MM.1S (cell line): ENCODE data around the gene CNGB1.

Experiments used
- DNase-seq: peaks from one replicate; pipeline ENCODE4 v3.0.0-alpha.2; 2015
- H2AFZ ChIP-seq: fragments of 300-600 bp; sonication (generic); 2 replicates; pipeline ENCODE4 v1.6.0; 2016; ENCODE audit warnings: antibody characterized with exemption, low read length
- H3F3A ChIP-seq: fragments of 300-600 bp; sonication (generic); 2 replicates; pipeline ENCODE4 v1.6.1; 2016; ENCODE audit warnings: mild to moderate bottlenecking, antibody characterized with exemption, low read length, moderate library complexity, mixed read lengths; ENCODE audit not compliant: insufficient read depth
- H3K27ac ChIP-seq: fragments of 300-600 bp; sonication (generic); 2 replicates; pipeline ENCODE4 v1.5.1; 2016; ENCODE audit warnings: mild to moderate bottlenecking, low read length
- H3K27me3 ChIP-seq: fragments of 300-600 bp; sonication (generic); replicated peaks from 2 replicates; pipeline ENCODE4 v1.6.0; 2016; ENCODE audit warnings: low read length; ENCODE audit not compliant: insufficient read depth
- H3K36me3 ChIP-seq: fragments of 300-600 bp; sonication (generic); replicated peaks from 2 replicates; pipeline ENCODE4 v1.6.1; 2016; ENCODE audit warnings: mild to moderate bottlenecking, low read length, mixed read lengths; ENCODE audit not compliant: insufficient read depth
- H3K4me1 ChIP-seq: fragments of 300-600 bp; sonication (generic); 2 replicates; pipeline ENCODE4 v1.6.1; 2016; ENCODE audit warnings: low read length, mixed read lengths
- H3K4me2 ChIP-seq: fragments of 300-600 bp; sonication (generic); 2 replicates; pipeline ENCODE4 v1.6.0; 2016; ENCODE audit warnings: low read depth, low read length
- H3K4me3 ChIP-seq: fragments of 300-600 bp; sonication (generic); 2 replicates; pipeline ENCODE4 v1.5.1; 2016; ENCODE audit warnings: low read length, mixed read lengths
- H3K79me2 ChIP-seq: fragments of 300-600 bp; sonication (generic); 2 replicates; pipeline ENCODE4 v1.6.1; 2016; ENCODE audit warnings: mixed run types, low read length, mixed read lengths
- H3K9ac ChIP-seq: fragments of 300-600 bp; sonication (generic); 2 replicates; pipeline ENCODE4 v1.6.1; 2016; ENCODE audit warnings: low read length, mixed read lengths
- H3K9me2 ChIP-seq: fragments of 300-600 bp; sonication (generic); replicated peaks from 2 replicates; pipeline ENCODE4 v1.6.1; 2016; ENCODE audit warnings: mild to moderate bottlenecking, low read length, mixed read lengths; ENCODE audit not compliant: insufficient read depth
- H3K9me3 ChIP-seq: fragments of 300-600 bp; sonication (generic); replicated peaks from 2 replicates; pipeline ENCODE4 v1.6.1; 2016; ENCODE audit warnings: mild to moderate bottlenecking, low read length, mixed read lengths; ENCODE audit not compliant: insufficient read depth
- H4K20me1 ChIP-seq: fragments of 300-600 bp; sonication (generic); 2 replicates; pipeline ENCODE4 v1.6.1; 2016; ENCODE audit warnings: mild to moderate bottlenecking, low read length, moderate library complexity, mixed read lengths; ENCODE audit not compliant: insufficient read depth
- CTCF ChIP-seq: fragments of 300-600 bp; sonication (generic); IDR thresholded peaks from 2 replicates; pipeline ENCODE4 v1.5.1; 2016; ENCODE audit warnings: antibody characterized with exemption, low read length, mixed read lengths
- EZH2 ChIP-seq: fragments of 300-600 bp; sonication (generic); optimal IDR thresholded peaks from 2 replicates; pipeline ENCODE3; 2017; ENCODE audit warnings: low read depth, mild to moderate bottlenecking, antibody characterized with exemption, low read length, mixed read lengths
- EZH2phosphoT487 ChIP-seq: fragments of 300-600 bp; sonication (generic); IDR thresholded peaks from 2 replicates; pipeline ENCODE4 v1.6.1; 2018; ENCODE audit warnings: antibody characterized with exemption, low read length

The CNGB1 gene

DNA sequence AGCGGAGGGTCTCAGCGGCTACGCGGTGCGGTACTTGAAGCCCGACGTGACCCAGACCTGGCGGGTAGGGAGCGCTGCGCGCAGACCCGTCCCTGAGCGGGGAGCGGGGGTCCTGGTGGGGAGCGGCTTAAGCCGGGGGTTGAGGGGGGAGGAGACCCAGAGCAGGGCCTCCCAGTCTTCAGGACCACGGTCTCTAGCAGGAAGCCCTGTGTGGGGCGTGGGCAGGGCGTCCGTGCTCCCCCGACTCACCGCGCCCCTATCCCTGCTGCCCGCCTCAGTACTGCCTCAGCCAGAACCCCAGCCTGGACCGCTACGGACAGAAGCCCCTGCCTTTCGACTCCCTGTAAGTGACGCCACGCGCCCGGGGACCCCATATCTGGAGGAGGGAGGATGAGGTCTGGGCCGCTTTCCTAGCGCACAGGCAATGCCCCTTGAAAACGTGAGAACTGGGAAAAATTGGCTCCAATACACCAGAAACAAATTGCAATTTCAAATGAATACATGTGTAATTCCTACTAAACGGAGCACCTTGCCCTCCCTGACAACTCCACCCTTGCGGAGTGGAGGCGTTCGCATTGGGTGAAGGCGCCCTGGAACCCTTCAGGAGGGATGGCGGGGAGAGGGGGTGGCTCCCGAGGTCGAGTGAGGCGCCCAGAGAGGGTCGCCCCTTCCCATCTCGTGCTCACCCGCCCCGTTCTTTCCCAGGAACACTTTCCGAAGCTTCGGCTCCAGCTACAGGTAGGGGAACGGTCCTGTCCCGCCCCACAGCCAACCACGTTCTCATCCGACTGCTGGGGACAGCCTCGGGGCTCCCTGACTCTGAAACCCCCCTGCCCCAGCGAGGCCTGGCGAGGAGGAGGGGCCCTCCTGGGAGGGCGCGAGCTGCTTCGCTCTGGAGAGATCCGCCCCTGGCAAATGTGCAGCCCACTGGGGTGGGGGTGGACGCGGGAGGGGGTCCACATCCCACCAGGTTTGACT, 14.6 kb upstream of the CNGB1 start:
- TF ChIP-seq EZH2phosphoT487, result no peak
- no peak for TF ChIP-seq EZH2
- TF ChIP-seq CTCF, result no peak
- Histone ChIP-seq H4K20me1 (no peaks in the 10 kb centered on the region), H3F3A (no peaks in the 10 kb centered on the region), H3K9me2 (no peaks in the 10 kb centered on the region), H3K4me2 (no peak overlapping the region), H2AFZ (no peak overlapping the region), H3K27me3 (no peaks in the 10 kb centered on the region), H3K4me3 (no peak overlapping the region), H3K27ac (no peak overlapping the region), H3K4me1 (no peaks in the 10 kb centered on the region), H3K79me2 (no peaks in the 10 kb centered on the region), H3K9ac (no peak overlapping the region), H3K9me3 (no peaks in the 10 kb centered on the region), H3K36me3 (no peaks in the 10 kb centered on the region)
- no peak for DNase-seq

DNA sequence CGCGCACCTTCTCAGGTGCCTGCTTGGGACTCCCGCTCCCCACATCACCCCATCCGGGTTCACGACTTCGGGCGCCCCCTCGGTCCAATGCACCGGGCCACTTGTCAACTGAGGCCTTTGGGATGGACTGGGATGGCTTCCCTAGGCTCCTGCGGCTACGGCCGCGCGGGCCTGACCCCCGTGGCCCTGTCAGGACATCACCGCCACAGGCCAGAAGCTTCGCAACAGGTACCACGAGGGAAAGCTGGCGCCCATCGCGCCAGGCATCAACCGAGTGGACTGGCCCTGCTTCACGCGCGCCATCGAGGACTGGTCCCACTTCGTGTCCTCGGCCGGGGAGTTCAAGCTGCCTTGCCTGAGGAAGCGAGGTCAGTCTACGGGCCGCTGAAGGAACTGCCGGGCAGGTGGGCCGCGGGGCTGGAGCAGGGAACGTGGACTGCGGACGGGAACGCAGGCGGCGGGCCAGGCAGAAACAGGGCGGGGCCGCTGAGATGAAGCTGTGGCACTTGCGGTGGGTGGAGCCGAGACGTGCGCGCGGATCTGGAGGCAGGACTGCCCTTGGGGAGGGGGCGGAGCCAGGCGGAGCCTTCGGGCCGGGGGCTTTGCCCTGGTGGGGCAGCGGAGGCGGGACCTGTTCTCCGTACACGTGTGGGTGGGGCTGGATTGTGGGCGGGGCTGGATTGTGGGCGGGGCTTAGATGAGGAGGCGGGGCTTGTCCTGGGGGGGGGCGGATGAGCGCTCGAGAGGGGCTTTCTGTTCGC, 13.7 kb upstream of the CNGB1 start:
- TF ChIP-seq CTCF, result no peak
- no peak for TF ChIP-seq EZH2phosphoT487
- no peak for TF ChIP-seq EZH2
- no peaks in the 10 kb centered on the region for H4K20me1 ChIP-seq
- no peaks in the 10 kb centered on the region for H3K4me1 ChIP-seq
- peak overlapping the region; percentile 50; the same call in 1 of the 2 replicates for H3K4me2 ChIP-seq
- DNase-seq, result peak; percentile 25
- peak overlapping the region; percentile 69; the same call in 1 of the 2 replicates for H2AFZ ChIP-seq
- no peak overlapping the region for H3K27ac ChIP-seq
- H3K9ac ChIP-seq, result no peak overlapping the region
- no peaks in the 10 kb centered on the region for H3K36me3 ChIP-seq
- H3F3A ChIP-seq, result no peaks in the 10 kb centered on the region
- H3K9me3 ChIP-seq, result no peaks in the 10 kb centered on the region
- no peaks in the 10 kb centered on the region for H3K79me2 ChIP-seq
- H3K27me3 ChIP-seq, result no peaks in the 10 kb centered on the region
- H3K9me2 ChIP-seq, result no peaks in the 10 kb centered on the region
- peak overlapping the region; percentile 15; the same call in 1 of the 2 replicates for H3K4me3 ChIP-seq

- no peak overlapping the region for H3K4me3 ChIP-seq
- no peak for TF ChIP-seq EZH2
- H3K4me1 ChIP-seq, result no peaks in the 10 kb centered on the region
- no peaks in the 10 kb centered on the region for H3F3A ChIP-seq
- no peaks in the 10 kb centered on the region for H4K20me1 ChIP-seq
- H3K27me3 ChIP-seq, result no peaks in the 10 kb centered on the region
- H3K79me2 ChIP-seq, result no peaks in the 10 kb centered on the region
- H3K36me3 ChIP-seq, result no peaks in the 10 kb centered on the region
- H3K9ac ChIP-seq, result no peak overlapping the region
- H2AFZ ChIP-seq, result no peak overlapping the region
- H3K4me2 ChIP-seq, result no peak overlapping the region
- no peaks in the 10 kb centered on the region for H3K9me2 ChIP-seq
- no peaks in the 10 kb centered on the region for H3K9me3 ChIP-seq
- H3K27ac ChIP-seq, result no peak overlapping the region
- DNase-seq, result no peak
These were observed 11.5 kb upstream of the CNGB1 start for GRCh38 chr16:57982385-57982784.
